Mammary epithelial cell (primary cell): ENCODE results near the gene EPB42.

Experiments
- CTCF ChIP-seq, 2 donors: IDR thresholded peaks in 1 of 2; conservative IDR thresholded peaks in 1 of 2; 2 replicates each; pipeline ENCODE4 v1.5.1; 2011 to 2012; ENCODE audit warnings: inconsistent platforms in 2 of 2, low read length in 2 of 2, mild to moderate bottlenecking in 2 of 2, control low read depth in 1 of 2, low read depth in 1 of 2; ENCODE audit not compliant: insufficient read depth in 1 of 2; ENCODE audit errors: extremely low read depth in 1 of 2
- EZH2 ChIP-seq: IDR thresholded peaks from 2 replicates; pipeline ENCODE4 v1.6.1; 2012; ENCODE audit warnings: low read length, inconsistent platforms, borderline replicate concordance

GRCh38 chr15:43183270-43183669 is 37.5 kb downstream of the EPB42 start:
- TF ChIP-seq CTCF (conservative IDR thresholded peaks at IDR 0.05 in 1 of 2, IDR thresholded peaks at IDR 0.05 in 1 of 2; ENCODE audit: extremely low read depth in 1 of 2, insufficient read depth in 1 of 2, low read depth in 1 of 2, low read length in 2 of 2) = no peak
- no peak for TF ChIP-seq EZH2
